ENCODE results near the gene SLC2A4.

DNA sequence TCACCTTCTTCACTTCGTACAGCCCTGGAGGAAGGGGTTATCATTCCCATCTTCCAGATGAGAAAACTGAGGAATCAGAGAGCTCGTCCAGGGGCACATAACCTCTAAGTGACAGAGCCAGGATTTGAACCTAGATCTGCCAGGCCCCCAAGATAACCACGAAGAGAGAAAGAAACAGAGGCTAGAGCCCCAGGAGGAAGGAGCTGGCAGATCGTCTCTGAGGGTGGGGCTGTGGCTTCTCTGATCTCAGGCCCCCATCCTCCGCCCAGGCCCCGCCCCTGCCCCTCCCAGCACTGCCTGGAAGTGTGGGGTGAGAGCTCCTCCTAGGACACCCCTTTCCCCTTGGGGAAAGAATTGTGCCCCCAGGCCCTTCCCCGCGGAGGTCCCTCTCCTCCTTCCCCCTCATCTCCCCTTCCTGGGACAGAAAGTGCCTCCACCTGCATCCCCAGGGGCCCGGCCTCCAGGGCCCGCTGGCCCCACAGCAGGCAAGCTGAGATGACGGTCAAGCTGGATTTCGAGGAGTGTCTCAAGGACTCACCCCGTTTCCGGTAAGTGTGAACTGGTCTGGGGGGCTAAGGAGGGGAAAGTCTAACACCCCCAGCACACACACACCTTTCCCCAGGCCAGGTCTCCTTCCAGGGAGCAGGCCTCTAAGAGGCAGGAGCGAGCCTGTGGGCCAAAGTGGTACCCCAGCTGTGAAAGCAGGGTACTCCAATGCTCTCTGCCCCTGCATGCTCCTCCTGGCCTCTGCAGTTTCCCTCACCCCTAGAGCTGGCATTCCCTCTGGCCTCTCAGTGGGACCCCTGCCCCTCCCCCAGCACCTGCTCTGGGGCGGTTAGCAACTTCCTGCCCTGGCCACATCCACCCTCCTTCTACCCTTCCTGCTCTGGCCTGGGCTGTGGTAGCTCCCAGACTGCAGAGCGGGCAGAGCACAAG is 55.0 kb downstream of the SLC2A4 start, which contains the start of gene ACAP1:
- TF ChIP-seq, protein P1, sequence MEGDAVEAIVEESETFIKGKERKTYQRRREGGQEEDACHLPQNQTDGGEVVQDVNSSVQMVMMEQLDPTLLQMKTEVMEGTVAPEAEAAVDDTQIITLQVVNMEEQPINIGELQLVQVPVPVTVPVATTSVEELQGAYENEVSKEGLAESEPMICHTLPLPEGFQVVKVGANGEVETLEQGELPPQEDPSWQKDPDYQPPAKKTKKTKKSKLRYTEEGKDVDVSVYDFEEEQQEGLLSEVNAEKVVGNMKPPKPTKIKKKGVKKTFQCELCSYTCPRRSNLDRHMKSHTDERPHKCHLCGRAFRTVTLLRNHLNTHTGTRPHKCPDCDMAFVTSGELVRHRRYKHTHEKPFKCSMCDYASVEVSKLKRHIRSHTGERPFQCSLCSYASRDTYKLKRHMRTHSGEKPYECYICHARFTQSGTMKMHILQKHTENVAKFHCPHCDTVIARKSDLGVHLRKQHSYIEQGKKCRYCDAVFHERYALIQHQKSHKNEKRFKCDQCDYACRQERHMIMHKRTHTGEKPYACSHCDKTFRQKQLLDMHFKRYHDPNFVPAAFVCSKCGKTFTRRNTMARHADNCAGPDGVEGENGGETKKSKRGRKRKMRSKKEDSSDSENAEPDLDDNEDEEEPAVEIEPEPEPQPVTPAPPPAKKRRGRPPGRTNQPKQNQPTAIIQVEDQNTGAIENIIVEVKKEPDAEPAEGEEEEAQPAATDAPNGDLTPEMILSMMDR (IDR thresholded peaks at IDR 0.05; ENCODE audit: insufficient read depth, low read length, poor library complexity, severe bottlenecking): no peak
- no peak for TF ChIP-seq EZH2phosphoT487 (conservative IDR thresholded peaks at IDR 0.05; ENCODE audit: low read length)

Measured in SU-DHL-6 (cell line).